Neural progenitor cell (in vitro differentiated cells): ENCODE results near the gene MTG2.

Source experiments
- CTCF ChIP-seq: fragments of 200-600 bp; sonication (generic); IDR thresholded peaks from 2 replicates; pipeline ENCODE4 v1.5.1; 2017; ENCODE audit warnings: antibody characterized with exemption, mild to moderate bottlenecking
- EZH2 ChIP-seq: fragments of 200-600 bp; sonication (generic); IDR thresholded peaks from 2 replicates; pipeline ENCODE4 v1.6.1; 2017; ENCODE audit warnings: antibody characterized with exemption, mild to moderate bottlenecking, moderate library complexity

- TF ChIP-seq EZH2 (no peak), CTCF (no peak)
These were observed 6.0 kb upstream of the MTG2 start for GRCh38 chr20:62176866-62177265.
